Fibroblast of lung (primary cell): ENCODE data around the gene CTBP1. TPM values are rescaled to one million over a fixed set of nuclear protein-coding genes. Genes with fewer than 3 reads are reported as not detected.

Experiments
- DNase-seq, 2 donors: peaks; one replicate each; pipeline versions ENCODE4 v3.0.0 to v3.0.0-alpha.2; 2010; ENCODE audit warnings: low read depth in 2 of 2
- H2AFZ ChIP-seq: 2 replicates; pipeline ENCODE4 v1.5.1; 2012; ENCODE audit warnings: low read length, control low read depth, inconsistent platforms
- H3K27ac ChIP-seq: 2 replicates; pipeline ENCODE4 v1.5.1; 2011; ENCODE audit warnings: low read length, control low read depth; ENCODE audit not compliant: insufficient read depth
- H3K27me3 ChIP-seq: 2 replicates; pipeline ENCODE4 v1.5.1; 2011; ENCODE audit warnings: mild to moderate bottlenecking, low read length; ENCODE audit not compliant: control insufficient read depth, insufficient read depth
- H3K36me3 ChIP-seq: 2 replicates; pipeline ENCODE4 v1.5.1; 2011; ENCODE audit warnings: low read length; ENCODE audit not compliant: control insufficient read depth, insufficient read depth
- H3K4me1 ChIP-seq: 2 replicates; pipeline ENCODE4 v1.5.1; 2011; ENCODE audit warnings: low read length; ENCODE audit not compliant: control insufficient read depth, insufficient read depth; ENCODE audit errors: extremely low read depth
- H3K4me2 ChIP-seq: 2 replicates; pipeline ENCODE4 v1.5.1; 2011; ENCODE audit warnings: low read length, control low read depth; ENCODE audit not compliant: insufficient read depth; ENCODE audit errors: extremely low read depth
- H3K4me3 ChIP-seq, 4 experiments: fragments of 200-600 bp in 1 of 4; sonication (generic) in 1 of 4; replicated peaks in 1 of 4; 2 replicates each; pipeline ENCODE4 v1.5.1; 2011 to 2016; ENCODE audit warnings: low read length in 4 of 4, low read depth in 3 of 4, mild to moderate bottlenecking in 3 of 4, control low read depth in 2 of 4, inconsistent platforms in 1 of 4, mixed read lengths in 1 of 4; ENCODE audit not compliant: insufficient read depth in 1 of 4; ENCODE audit errors: control extremely low read depth in 1 of 4
- H3K79me2 ChIP-seq: 2 replicates; pipeline ENCODE4 v1.5.1; 2012; ENCODE audit warnings: mild to moderate bottlenecking, low read length, inconsistent platforms; ENCODE audit not compliant: control insufficient read depth, insufficient read depth
- H3K9ac ChIP-seq: 2 replicates; pipeline ENCODE4 v1.5.1; 2011; ENCODE audit warnings: mild to moderate bottlenecking, low read length, control low read depth; ENCODE audit not compliant: insufficient read depth
- H3K9me3 ChIP-seq: 2 replicates; pipeline ENCODE4 v1.5.1; 2012; ENCODE audit warnings: low read depth, low read length; ENCODE audit not compliant: control insufficient read depth, insufficient read depth
- H4K20me1 ChIP-seq: 2 replicates; pipeline ENCODE4 v1.5.1; 2011; ENCODE audit warnings: low read length; ENCODE audit not compliant: control insufficient read depth, insufficient read depth; ENCODE audit errors: extremely low read depth
- CTCF ChIP-seq, 2 donors: IDR thresholded peaks in 1 of 2; conservative IDR thresholded peaks in 1 of 2; 1 replicate in 1 of 2; 2 replicates in 1 of 2; pipeline ENCODE4 v1.5.1; 2011 to 2012; ENCODE audit warnings: low read length in 2 of 2, control low read depth in 1 of 2, inconsistent platforms in 1 of 2, low read depth in 1 of 2, mild to moderate bottlenecking in 1 of 2
- EZH2 ChIP-seq: IDR thresholded peaks from 2 replicates; pipeline ENCODE4 v1.5.1; 2012; ENCODE audit warnings: low read length, control low read depth, mild to moderate bottlenecking; ENCODE audit errors: missing control alignments
- polyA plus RNA-seq, 2 donors: library from polyadenylated mRNA; depleted of rRNA in 1 of 2; stranded (reverse) in 1 of 2; unstranded in 1 of 2; fragments of >200 nt; gene quantifications; 2 replicates each; pipeline ENCODE4 v1.2.1, GENCODE V29; 2011 to 2012; ENCODE audit warnings: missing spikeins in 1 of 2
- total RNA-seq: library from RNA; depleted of rRNA; stranded (reverse); fragments of >200 nt; gene quantifications from 2 replicates; pipeline ENCODE4 v1.2.1, GENCODE V29; 2014

CTBP1 gene
- total and polyA plus RNA-seq, 2 donors (not counting 1 experiment from before 2014, with no cell fraction given), result 78.2 to 249 TPM

GRCh38 chr4:1294891-1295290, 46.0 kb upstream of the CTBP1 start:
- Histone ChIP-seq H3K4me3 (no peak overlapping the region), H3K9me3 (no peaks in the 10 kb centered on the region), H4K20me1 (no peaks in the 10 kb centered on the region), H3K27ac (no peak overlapping the region), H3K27me3 (no peaks in the 10 kb centered on the region), H3K4me1 (peaks cover 7% of the 10 kb centered on the region), H3K36me3 (peaks cover 8% of the 10 kb centered on the region), H3K4me2 (no peak overlapping the region), H3K9ac (no peak overlapping the region), H2AFZ (no peak overlapping the region), H3K79me2 (peaks cover 90% of the 10 kb centered on the region)
- TF ChIP-seq EZH2, result no peak
- no peak for TF ChIP-seq CTCF (conservative IDR thresholded peaks at IDR 0.05 in 1 of 2, IDR thresholded peaks at IDR 0.05 in 1 of 2; ENCODE audit: low read depth in 1 of 2, low read length in 2 of 2)
- DNase-seq, result no peak

DNA sequence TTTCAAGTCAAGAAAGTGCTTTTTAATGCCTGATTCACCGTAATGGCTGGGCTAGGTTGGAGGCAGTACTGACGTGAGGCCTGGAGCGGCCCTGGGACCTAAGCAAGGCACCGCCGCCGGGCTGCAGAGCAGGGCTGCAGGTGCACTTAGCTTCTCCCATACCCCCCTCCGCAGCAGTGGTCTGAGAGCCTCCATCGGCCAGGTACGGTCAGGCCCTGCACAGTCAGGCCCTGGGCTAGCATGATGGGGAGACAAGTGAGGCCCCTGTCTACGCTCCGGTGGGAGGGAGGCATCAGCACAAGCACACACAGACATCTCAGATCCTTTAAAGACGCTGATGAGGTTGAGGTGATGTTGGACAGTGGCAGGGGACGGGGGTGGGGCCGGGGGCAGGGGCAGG, 45.5 kb upstream of the CTBP1 start:
- Histone ChIP-seq H3K4me2 (no peak overlapping the region), H3K27ac (no peak overlapping the region), H3K36me3 (peaks cover 7% of the 10 kb centered on the region), H2AFZ (no peak overlapping the region), H3K79me2 (peaks cover 87% of the 10 kb centered on the region), H3K4me1 (peaks cover 7% of the 10 kb centered on the region), H3K9me3 (no peaks in the 10 kb centered on the region), H3K27me3 (no peaks in the 10 kb centered on the region), H3K9ac (no peak overlapping the region), H4K20me1 (no peaks in the 10 kb centered on the region), H3K4me3 (no peak overlapping the region)
- DNase-seq, result no peak
- TF ChIP-seq CTCF (conservative IDR thresholded peaks at IDR 0.05 in 1 of 2, IDR thresholded peaks at IDR 0.05 in 1 of 2; ENCODE audit: low read depth in 1 of 2, low read length in 2 of 2), result no peak
- TF ChIP-seq EZH2, result no peak

- no peak overlapping the region for H3K27ac ChIP-seq
- H3K4me3 ChIP-seq, result no peak overlapping the region
- H3K9me3 ChIP-seq, result no peaks in the 10 kb centered on the region
- peaks cover 83% of the 10 kb centered on the region for H3K79me2 ChIP-seq
- no peaks in the 10 kb centered on the region for H4K20me1 ChIP-seq
- H3K9ac ChIP-seq, result no peak overlapping the region
- H3K4me1 ChIP-seq, result peaks cover 7% of the 10 kb centered on the region
- no peaks in the 10 kb centered on the region for H3K27me3 ChIP-seq
- H3K4me2 ChIP-seq, result no peak overlapping the region
- H2AFZ ChIP-seq, result no peak overlapping the region
- H3K36me3 ChIP-seq, result peaks cover 5% of the 10 kb centered on the region
- peak in 1 of 2 donors; percentile 83 for DNase-seq
- no peak for TF ChIP-seq EZH2
Measured at GRCh38 chr4:1293991-1294390, 45.1 kb upstream of the CTBP1 start.
